Measurements from ENCODE around the gene ALDH1A3. TPM values are rescaled to one million over a fixed set of nuclear protein-coding genes. Genes with fewer than 3 reads are reported as not detected.
"Not testable (repeated sequence)": the region's sequence is repeated elsewhere in the genome, so short reads cannot be mapped to it uniquely, and the experiment has no call there.

The ALDH1A3 gene
- total and polyA plus RNA-seq, 4 donors: 4.5 to 19.0 (median 6.7) TPM

- DNase-seq (no peak), ATAC-seq (ENCODE audit: low FRiP score) (no peak)
- Histone ChIP-seq H3K4me1 (ENCODE audit: control insufficient read depth in 1 of 2, insufficient read depth in 2 of 2, low read length in 2 of 2) (no peaks in the 10 kb centered on the region), H3K4me3 (ENCODE audit: low read length in 2 of 2) (no peak overlapping the region), H3K27ac (ENCODE audit: low read depth in 1 of 2, low read length in 2 of 2) (no peak overlapping the region), H3K9me3 (ENCODE audit: control insufficient read depth, low read length) (no peaks in the 10 kb centered on the region), H3K27me3 (ENCODE audit: control insufficient read depth in 1 of 2, insufficient read depth in 2 of 2, low read length in 1 of 2) (no peaks in the 10 kb centered on the region), H3K36me3 (ENCODE audit: control insufficient read depth in 1 of 2, insufficient read depth in 2 of 2, low read length in 1 of 2) (no peaks in the 10 kb centered on the region)
- WGBS, 2 donors: 38 to 40% methylated on average over 14 of the region's 14 CpGs
- intact Hi-C loops (cut with DNase I): no loop called here
Measured at GRCh38 chr15:100842756-100843730, 36.6 kb upstream of the ALDH1A3 start.

- ATAC-seq (ENCODE audit: low FRiP score) (no peak), DNase-seq (peak in 1 of 2 donors; percentile 41)
- no peaks in the 10 kb centered on the region for H3K9me3 ChIP-seq (ENCODE audit: control insufficient read depth, low read length)
- WGBS, 2 donors: 77 to 78% methylated on average over 8 of the region's 8 CpGs
- H3K4me3 ChIP-seq (ENCODE audit: low read length in 2 of 2): no peak overlapping the region
- no peak overlapping the region for H3K27ac ChIP-seq (ENCODE audit: low read depth in 1 of 2, low read length in 2 of 2)
- H3K27me3 ChIP-seq (ENCODE audit: control insufficient read depth in 1 of 2, insufficient read depth in 2 of 2, low read length in 1 of 2): no peaks in the 10 kb centered on the region
- no peaks in the 10 kb centered on the region for H3K4me1 ChIP-seq (ENCODE audit: control insufficient read depth in 1 of 2, insufficient read depth in 2 of 2, low read length in 2 of 2)
- intact Hi-C loops (cut with DNase I): no loop called here
- no peaks in the 10 kb centered on the region for H3K36me3 ChIP-seq (ENCODE audit: control insufficient read depth in 1 of 2, insufficient read depth in 2 of 2, low read length in 1 of 2)
Measured at GRCh38 chr15:100844167-100844566, 35.5 kb upstream of the ALDH1A3 start.

- WGBS, 2 donors: 84 to 87% methylated on average over 9 of the region's 9 CpGs
- no peak for ATAC-seq (ENCODE audit: low FRiP score)
- no peaks in the 10 kb centered on the region for H3K36me3 ChIP-seq (ENCODE audit: control insufficient read depth in 1 of 2, insufficient read depth in 2 of 2, low read length in 1 of 2)
- no peak overlapping the region for H3K27ac ChIP-seq (ENCODE audit: low read depth in 1 of 2, low read length in 2 of 2)
- no peaks in the 10 kb centered on the region for H3K27me3 ChIP-seq (ENCODE audit: control insufficient read depth in 1 of 2, insufficient read depth in 2 of 2, low read length in 1 of 2)
- no peaks in the 10 kb centered on the region for H3K4me1 ChIP-seq (ENCODE audit: control insufficient read depth in 1 of 2, insufficient read depth in 2 of 2, low read length in 2 of 2)
- intact Hi-C loops (cut with DNase I): no loop called here
- H3K9me3 ChIP-seq (ENCODE audit: control insufficient read depth, low read length): no peaks in the 10 kb centered on the region
- DNase-seq: no peak
- no peak overlapping the region for H3K4me3 ChIP-seq (ENCODE audit: low read length in 2 of 2)
Measured at GRCh38 chr15:100844778-100845177, 34.9 kb upstream of the ALDH1A3 start.

GRCh38 chr15:100847194-100847593 is 32.4 kb upstream of the ALDH1A3 start:
- no peaks in the 10 kb centered on the region for H3K9me3 ChIP-seq (ENCODE audit: control insufficient read depth, low read length)
- H3K4me1 ChIP-seq (ENCODE audit: control insufficient read depth in 1 of 2, insufficient read depth in 2 of 2, low read length in 2 of 2): no peaks in the 10 kb centered on the region
- intact Hi-C loops (cut with DNase I): no loop called here
- ATAC-seq (ENCODE audit: low FRiP score) (no peak), DNase-seq (no peak)
- H3K27ac ChIP-seq (ENCODE audit: low read depth in 1 of 2, low read length in 2 of 2): no peak overlapping the region
- no peaks in the 10 kb centered on the region for H3K36me3 ChIP-seq (ENCODE audit: control insufficient read depth in 1 of 2, insufficient read depth in 2 of 2, low read length in 1 of 2)
- WGBS, 2 donors: 86% methylated on average over 5 of the region's 5 CpGs
- no peak overlapping the region for H3K4me3 ChIP-seq (ENCODE audit: low read length in 2 of 2)
- no peaks in the 10 kb centered on the region for H3K27me3 ChIP-seq (ENCODE audit: control insufficient read depth in 1 of 2, insufficient read depth in 2 of 2, low read length in 1 of 2)

GRCh38 chr15:100849021-100849854 is 30.4 kb upstream of the ALDH1A3 start:
- no peaks in the 10 kb centered on the region for H3K27me3 ChIP-seq (ENCODE audit: control insufficient read depth in 1 of 2, insufficient read depth in 2 of 2, low read length in 1 of 2)
- 4 to 13% methylated on average over 47 of the region's 47 CpGs for WGBS, 2 donors
- ATAC-seq (ENCODE audit: low FRiP score) (peak; percentile 60), DNase-seq (peak; percentile 52 to 75)
- H3K36me3 ChIP-seq (ENCODE audit: control insufficient read depth in 1 of 2, insufficient read depth in 2 of 2, low read length in 1 of 2): no peaks in the 10 kb centered on the region
- intact Hi-C loops (cut with DNase I): no loop called here
- no peak overlapping the region for H3K27ac ChIP-seq (ENCODE audit: low read depth in 1 of 2, low read length in 2 of 2)
- no peaks in the 10 kb centered on the region for H3K4me1 ChIP-seq (ENCODE audit: control insufficient read depth in 1 of 2, insufficient read depth in 2 of 2, low read length in 2 of 2)
- no peaks in the 10 kb centered on the region for H3K9me3 ChIP-seq (ENCODE audit: control insufficient read depth, low read length)
- peak overlapping the region in 1 of 2 donors; percentile 18 for H3K4me3 ChIP-seq (ENCODE audit: low read length in 2 of 2)

GRCh38 chr15:100849855-100850218 is 29.8 kb upstream of the ALDH1A3 start:
- no peak for ATAC-seq (ENCODE audit: low FRiP score)
- no peak for DNase-seq

GRCh38 chr15:100851428-100852015 is 28.1 kb upstream of the ALDH1A3 start:
- DNase-seq; H3K36me3 ChIP-seq (ENCODE audit: control insufficient read depth in 1 of 2, insufficient read depth in 2 of 2, low read length in 1 of 2); H3K27ac ChIP-seq (ENCODE audit: low read depth in 1 of 2, low read length in 2 of 2); H3K27me3 ChIP-seq (ENCODE audit: control insufficient read depth in 1 of 2, insufficient read depth in 2 of 2, low read length in 1 of 2); H3K9me3 ChIP-seq (ENCODE audit: control insufficient read depth, low read length); ATAC-seq (ENCODE audit: low FRiP score); H3K4me1 ChIP-seq (ENCODE audit: control insufficient read depth in 1 of 2, insufficient read depth in 2 of 2, low read length in 2 of 2); intact Hi-C loops (cut with DNase I); H3K4me3 ChIP-seq (ENCODE audit: low read length in 2 of 2): not testable (repeated sequence)
- 93 to 94% methylated on average over 12 of the region's 12 CpGs for WGBS, 2 donors

More at GRCh38 chr15:100849855-100850218, 29.8 kb upstream of the ALDH1A3 start:
- Histone ChIP-seq H3K27ac (ENCODE audit: low read depth in 1 of 2, low read length in 2 of 2) (no peak overlapping the region), H3K27me3 (ENCODE audit: control insufficient read depth in 1 of 2, insufficient read depth in 2 of 2, low read length in 1 of 2) (no peaks in the 10 kb centered on the region), H3K4me3 (ENCODE audit: low read length in 2 of 2) (peak overlapping the region in 1 of 2 donors; percentile 18), H3K36me3 (ENCODE audit: control insufficient read depth in 1 of 2, insufficient read depth in 2 of 2, low read length in 1 of 2) (no peaks in the 10 kb centered on the region), H3K9me3 (ENCODE audit: control insufficient read depth, low read length) (no peaks in the 10 kb centered on the region), H3K4me1 (ENCODE audit: control insufficient read depth in 1 of 2, insufficient read depth in 2 of 2, low read length in 2 of 2) (no peaks in the 10 kb centered on the region)
- intact Hi-C loops (cut with DNase I): no loop called here
- WGBS, 2 donors: 14% methylated on average over 21 to 22 of the region's 22 CpGs

GRCh38 chr15:100852630-100853029 is 27.0 kb upstream of the ALDH1A3 start:
- intact Hi-C loops (cut with DNase I): no loop called here
- H3K27me3 ChIP-seq (ENCODE audit: control insufficient read depth in 1 of 2, insufficient read depth in 2 of 2, low read length in 1 of 2): no peaks in the 10 kb centered on the region
- 65 to 78% methylated on average over 4 of the region's 4 CpGs for WGBS, 2 donors
- no peaks in the 10 kb centered on the region for H3K36me3 ChIP-seq (ENCODE audit: control insufficient read depth in 1 of 2, insufficient read depth in 2 of 2, low read length in 1 of 2)
- no peak overlapping the region for H3K4me3 ChIP-seq (ENCODE audit: low read length in 2 of 2)
- no peaks in the 10 kb centered on the region for H3K9me3 ChIP-seq (ENCODE audit: control insufficient read depth, low read length)
- no peaks in the 10 kb centered on the region for H3K4me1 ChIP-seq (ENCODE audit: control insufficient read depth in 1 of 2, insufficient read depth in 2 of 2, low read length in 2 of 2)
- H3K27ac ChIP-seq (ENCODE audit: low read depth in 1 of 2, low read length in 2 of 2): no peak overlapping the region
- ATAC-seq (ENCODE audit: low FRiP score) (no peak), DNase-seq (peak in 1 of 2 donors; percentile 28)

Data from aorta (tissue), 5 donors.